IMR-90 (cell line): Measurements from ENCODE around the gene DCANP1. TPM values are rescaled to one million over a fixed set of nuclear protein-coding genes. Genes with fewer than 3 reads are reported as not detected.

Experiments used
- ATAC-seq: fragments of 200-7000 bp; cut with Tn5 transposase; 2 replicates; pipeline ENCODE4 v1.9.1; 2020; ENCODE audit warnings: low read depth, mild to moderate bottlenecking, moderate library complexity
- Bru-seq: library from RNA; stranded (reverse); fragments of 400-500 nt; gene quantifications from one replicate; lab custom pipeline; 2021; lab: Mats Ljungman, UMichigan
- BruChase-seq, 2 experiments: library from RNA; stranded (reverse); fragments of 400-500 nt; gene quantifications; one replicate each; lab custom pipeline; 2021; lab: Mats Ljungman, UMichigan
- BruUV-seq: library from RNA; stranded (reverse); fragments of 400-500 nt; replicated peaks from 2 replicates; lab custom pipeline; 2021; lab: Mats Ljungman, UMichigan
- CTCF ChIA-PET: fragments of 300-600 bp; formaldehyde crosslinking; extraction: SDS; loops from one replicate; lab custom pipeline; 2021; ENCODE audit warnings: antibody characterized with exemption; lab: Yijun Ruan, JAX
- POLR2A ChIA-PET: fragments of 300-600 bp; sonication (Branson Sonifier 250); formaldehyde crosslinking; loops from one replicate; lab custom pipeline; 2022; ENCODE audit warnings: antibody characterized with exemption; ENCODE audit not compliant: unreplicated experiment; lab: Charles Lee
- DNase-seq: peaks from one replicate; pipeline ENCODE4 v3.0.0; 2013
- H2AFZ ChIP-seq: replicated peaks from 2 replicates; pipeline ENCODE3; 2013; ENCODE audit warnings: low read length, mild to moderate bottlenecking; ENCODE audit not compliant: poor library complexity
- H2AK5ac ChIP-seq: 2 replicates; pipeline ENCODE4 v1.6.1; 2013; ENCODE audit warnings: low read depth, low read length, inconsistent platforms
- H2AK9ac ChIP-seq: replicated peaks from 2 replicates; pipeline ENCODE3; 2013; ENCODE audit warnings: mild to moderate bottlenecking, low read depth, low read length, moderate library complexity; ENCODE audit not compliant: poor library complexity
- H2BK120ac ChIP-seq: 2 replicates; pipeline ENCODE4 v1.6.1; 2013; ENCODE audit warnings: low read depth, low read length, inconsistent platforms
- H2BK15ac ChIP-seq: 3 replicates; pipeline ENCODE4 v1.6.1; 2013; ENCODE audit warnings: low read depth, low read length, inconsistent platforms
- H2BK20ac ChIP-seq: 2 replicates; pipeline ENCODE4 v1.6.1; 2013; ENCODE audit warnings: low read depth, mild to moderate bottlenecking, inconsistent platforms, low read length, moderate library complexity
- H2BK5ac ChIP-seq: 2 replicates; pipeline ENCODE4 v1.6.1; 2013; ENCODE audit warnings: mild to moderate bottlenecking, low read depth, low read length, inconsistent platforms; ENCODE audit not compliant: poor library complexity, severe bottlenecking
- H3K14ac ChIP-seq: replicated peaks from 2 replicates; pipeline ENCODE4 v1.6.1; 2013; ENCODE audit warnings: low read depth, low read length, inconsistent platforms
- H3K18ac ChIP-seq: 2 replicates; pipeline ENCODE4 v1.6.1; 2013; ENCODE audit warnings: low read depth, low read length, control low read depth
- H3K23ac ChIP-seq: 2 replicates; pipeline ENCODE4 v1.6.1; 2013; ENCODE audit warnings: low read depth, low read length, inconsistent platforms
- H3K27ac ChIP-seq: 2 replicates; pipeline ENCODE4 v1.5.1; 2013; ENCODE audit warnings: mild to moderate bottlenecking, control low read depth, low read length; ENCODE audit not compliant: insufficient read depth
- H3K27me3 ChIP-seq: 2 replicates; pipeline ENCODE4 v1.6.1; 2013; ENCODE audit warnings: low read length; ENCODE audit not compliant: control insufficient read depth, insufficient read depth
- H3K36me3 ChIP-seq: 2 replicates; pipeline ENCODE4 v1.6.1; 2013; ENCODE audit warnings: low read length, mixed read lengths; ENCODE audit not compliant: control insufficient read depth, insufficient read depth
- H3K4ac ChIP-seq: 2 replicates; pipeline ENCODE4 v1.6.1; 2013; ENCODE audit warnings: low read depth, low read length, inconsistent platforms
- H3K4me1 ChIP-seq: 2 replicates; pipeline ENCODE4 v1.6.1; 2013; ENCODE audit warnings: low read length, mixed read lengths; ENCODE audit not compliant: control insufficient read depth, insufficient read depth
- H3K4me2 ChIP-seq: 2 replicates; pipeline ENCODE4 v1.6.1; 2013; ENCODE audit warnings: low read depth, mild to moderate bottlenecking, control low read depth, low read length, moderate library complexity
- H3K4me3 ChIP-seq: 2 replicates; pipeline ENCODE4 v1.5.1; 2013; ENCODE audit warnings: low read depth, mild to moderate bottlenecking, control low read depth, low read length, moderate library complexity; ENCODE audit not compliant: insufficient read depth
- H3K56ac ChIP-seq: 2 replicates; pipeline ENCODE4 v1.6.1; 2013; ENCODE audit warnings: low read length, inconsistent platforms; ENCODE audit not compliant: insufficient read depth; ENCODE audit errors: extremely low read depth
- H3K79me1 ChIP-seq, 2 experiments: 2 replicates each; pipeline ENCODE4 v1.6.1; 2013; ENCODE audit warnings: low read length in 2 of 2, inconsistent platforms in 1 of 2, low read depth in 1 of 2
- H3K9ac ChIP-seq: 2 replicates; pipeline ENCODE4 v1.6.1; 2013; ENCODE audit warnings: low read depth, low read length, control low read depth
- H3K9me1 ChIP-seq: 2 replicates; pipeline ENCODE4 v1.6.1; 2013; ENCODE audit warnings: low read length, inconsistent platforms; ENCODE audit not compliant: insufficient read depth
- H3K9me3 ChIP-seq: 2 replicates; pipeline ENCODE4 v1.6.1; 2013; ENCODE audit warnings: low read length; ENCODE audit not compliant: control insufficient read depth, insufficient read depth
- H4K20me1 ChIP-seq: 2 replicates; pipeline ENCODE4 v1.6.1; 2013; ENCODE audit warnings: low read length, inconsistent platforms; ENCODE audit not compliant: insufficient read depth
- H4K5ac ChIP-seq: 2 replicates; pipeline ENCODE4 v1.6.1; 2013; ENCODE audit warnings: mild to moderate bottlenecking, low read depth, low read length, control low read depth
- H4K8ac ChIP-seq, 2 experiments: 2 replicates each; pipeline ENCODE4 v1.6.1; 2013; ENCODE audit warnings: low read depth in 2 of 2, low read length in 2 of 2, control low read depth in 1 of 2, inconsistent platforms in 1 of 2
- H4K91ac ChIP-seq: 2 replicates; pipeline ENCODE4 v1.6.1; 2013; ENCODE audit warnings: low read depth, low read length, inconsistent platforms; ENCODE audit not compliant: insufficient read depth
- BHLHE40 ChIP-seq: fragments of 150-350 bp; IDR thresholded peaks from 2 replicates; pipeline ENCODE4 v1.6.1; 2016; ENCODE audit warnings: mild to moderate bottlenecking, low read depth, low read length
- FOS ChIP-seq: fragments of 150-350 bp; IDR thresholded peaks from 2 replicates; pipeline ENCODE4 v1.6.1; 2016; ENCODE audit warnings: low read depth, low read length
- MAZ ChIP-seq: IDR thresholded peaks from 2 replicates; pipeline ENCODE4 v1.6.1; 2012; ENCODE audit warnings: low read depth, mild to moderate bottlenecking, low read length, improper control_type of control experiment, moderate library complexity, borderline replicate concordance
- RAD21 ChIP-seq: IDR thresholded peaks from 2 replicates; pipeline ENCODE4 v1.6.1; 2012; ENCODE audit warnings: low read length, improper control_type of control experiment
- RCOR1 ChIP-seq: IDR thresholded peaks from 2 replicates; pipeline ENCODE4 v1.6.1; 2012; ENCODE audit warnings: mild to moderate bottlenecking, low read length, improper control_type of control experiment; ENCODE audit not compliant: insufficient replicate concordance
- RFX5 ChIP-seq: IDR thresholded peaks from 2 replicates; pipeline ENCODE4 v1.8.0; 2012; ENCODE audit warnings: low read depth, mild to moderate bottlenecking, low read length, moderate library complexity
- SMC3 ChIP-seq: fragments of 150-350 bp; IDR thresholded peaks from 2 replicates; pipeline ENCODE4 v1.6.1; 2016; ENCODE audit warnings: low read depth, mild to moderate bottlenecking, antibody characterized with exemption, low read length, moderate library complexity
- WGBS, 2 experiments: methylation state at CpG; one replicate each; pipeline versions ENCODE4 v1.1.5 to v1.1.7; 2013; ENCODE audit warnings: missing lambda C conversion rate in 2 of 2; ENCODE audit not compliant: insufficient read length in 1 of 2; ENCODE audit errors: extremely low coverage in 2 of 2; 5-methylcytosine and 5-hydroxymethylcytosine counted together
- dilution Hi-C: fragments of 300-500 bp; cut with HindIII; formaldehyde crosslinking; loops from one replicate; pipeline ENCODE4 v1.14.3; 2018; ENCODE audit warnings: low sequenced_read_pairs; ENCODE audit not compliant: unreplicated experiment
- in situ Hi-C: fragments of 300-500 bp; cut with MboI; formaldehyde crosslinking; loops from 3 replicates; pipeline ENCODE4 v1.14.3; 2019; ENCODE audit warnings: low sequenced_read_pairs, inconsistent platforms, mixed read lengths
- intact Hi-C: fragments of 100-400 bp; cut with micrococcal nuclease; formaldehyde crosslinking; loops from 2 replicates; pipeline ENCODE4 v1.10.0; 2022
- long read RNA-seq: library from polyadenylated mRNA; unstranded; transcript quantifications from one replicate; pipeline ENCODE4 v2.0.0, GENCODE V29; 2021; ENCODE audit not compliant: unreplicated experiment
- polyA plus RNA-seq, 3 experiments: library from polyadenylated mRNA; depleted of rRNA; stranded (reverse); fragments of >200 nt; gene quantifications; 2 replicates each; pipeline ENCODE4 v1.2.3, GENCODE V29; 2012; ENCODE audit warnings: low replicate concordance in 1 of 3
- total RNA-seq: library from RNA; depleted of rRNA; stranded (reverse); fragments of >200 nt; gene quantifications from 2 replicates; pipeline ENCODE4 v1.2.3, GENCODE V29; 2012; rRNA removed
- TF ChIP-seq, protein P1 (sequence below): conservative IDR thresholded peaks from 2 replicates; pipeline ENCODE4 v1.5.1; 2012; ENCODE audit warnings: mild to moderate bottlenecking, low read depth, low read length, improper control_type of control experiment
- TF ChIP-seq, protein P2 (sequence below): fragments of 150-350 bp; IDR thresholded peaks from 2 replicates; pipeline ENCODE4 v1.6.1; 2017; ENCODE audit warnings: mild to moderate bottlenecking, antibody characterized with exemption, low read length, low read depth

Gene DCANP1, protein sequence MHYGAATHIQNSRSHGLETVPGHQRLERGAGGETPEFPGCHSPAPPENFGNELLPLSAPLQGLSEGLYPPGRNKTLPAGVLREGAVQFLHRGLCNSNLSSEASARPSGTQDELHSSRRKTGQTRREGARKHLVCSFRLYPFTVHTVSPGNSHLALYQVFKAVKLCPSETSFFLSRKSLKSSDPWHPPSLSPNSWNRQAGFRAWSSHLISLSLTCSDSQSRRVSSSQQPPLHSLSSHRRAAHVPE
- total RNA-seq (not detected in 2 replicates), polyA plus RNA-seq (2012; rRNA removed) (not detected in 2 replicates), Bru-seq, nascent RNA (not detected), BruChase-seq, experiment 1, labeled RNA remaining after a 6-hour chase (not detected), BruChase-seq, experiment 2, labeled RNA remaining after a 2-hour chase (not detected)
- polyA plus RNA-seq (2012; cell fraction: cytosol; rRNA removed) = not detected in 2 replicates
- polyA plus RNA-seq (2012; cell fraction: nucleus; rRNA removed; ENCODE audit: low replicate concordance) = not detected in 2 replicates
- long read RNA-seq = 0 reads

- Histone ChIP-seq H2BK120ac (no peak within 1 kb of the TSS), H3K4me3 (no peak within 1 kb of the TSS), H3K4me2 (no peak within 1 kb of the TSS), H3K18ac (no peak within 1 kb of the TSS), H3K79me1 (no peaks in the 10 kb centered on the region), H3K27ac (no peak within 1 kb of the TSS), H3K9ac (no peak within 1 kb of the TSS), H3K9me3 (no peaks in the 10 kb centered on the region; the same call in 1 of the 2 replicates), H3K56ac (no peak within 1 kb of the TSS), H2AFZ (no peak within 1 kb of the TSS), H3K4me1 (peaks cover 2% of the 10 kb centered on the region; the same call in 1 of the 2 replicates), H3K4ac (no peak within 1 kb of the TSS), H4K5ac (no peak within 1 kb of the TSS), H4K8ac (no peak within 1 kb of the TSS), H3K9me1 (no peaks in the 10 kb centered on the region), H2BK15ac (no peak within 1 kb of the TSS), H2BK20ac (no peak within 1 kb of the TSS), H3K23ac (no peak within 1 kb of the TSS), H2AK5ac (no peak within 1 kb of the TSS), H2AK9ac (no peak within 1 kb of the TSS), H2BK5ac (no peak within 1 kb of the TSS), H3K36me3 (no peaks in the 10 kb centered on the region), H4K91ac (no peak within 1 kb of the TSS), H4K20me1 (no peaks in the 10 kb centered on the region), H3K14ac (no peak within 1 kb of the TSS), H3K27me3 (peaks cover 41% of the 10 kb centered on the region)
- DNase-seq = no peak
- intact Hi-C loops (no loop called here), in situ Hi-C loops (no loop called here), dilution Hi-C loops (no loop called here)
- POLR2A ChIA-PET = no interaction called here
- no CpG with 5 or more reads among the region's 5 CpGs for WGBS, 2 experiments
- no TSS peak for BruUV-seq
- CTCF ChIA-PET = interaction anchor here (1.0 to 1.2 kb wide), 2 partner anchors 11 to 104 kb away, joined by 3 to 4 read pairs; no protein-coding TSS in a partner anchor
- no peak for TF ChIP-seq RCOR1
- no peak for TF ChIP-seq SMC3
- TF ChIP-seq, protein P1, sequence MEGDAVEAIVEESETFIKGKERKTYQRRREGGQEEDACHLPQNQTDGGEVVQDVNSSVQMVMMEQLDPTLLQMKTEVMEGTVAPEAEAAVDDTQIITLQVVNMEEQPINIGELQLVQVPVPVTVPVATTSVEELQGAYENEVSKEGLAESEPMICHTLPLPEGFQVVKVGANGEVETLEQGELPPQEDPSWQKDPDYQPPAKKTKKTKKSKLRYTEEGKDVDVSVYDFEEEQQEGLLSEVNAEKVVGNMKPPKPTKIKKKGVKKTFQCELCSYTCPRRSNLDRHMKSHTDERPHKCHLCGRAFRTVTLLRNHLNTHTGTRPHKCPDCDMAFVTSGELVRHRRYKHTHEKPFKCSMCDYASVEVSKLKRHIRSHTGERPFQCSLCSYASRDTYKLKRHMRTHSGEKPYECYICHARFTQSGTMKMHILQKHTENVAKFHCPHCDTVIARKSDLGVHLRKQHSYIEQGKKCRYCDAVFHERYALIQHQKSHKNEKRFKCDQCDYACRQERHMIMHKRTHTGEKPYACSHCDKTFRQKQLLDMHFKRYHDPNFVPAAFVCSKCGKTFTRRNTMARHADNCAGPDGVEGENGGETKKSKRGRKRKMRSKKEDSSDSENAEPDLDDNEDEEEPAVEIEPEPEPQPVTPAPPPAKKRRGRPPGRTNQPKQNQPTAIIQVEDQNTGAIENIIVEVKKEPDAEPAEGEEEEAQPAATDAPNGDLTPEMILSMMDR = no peak
- no peak for TF ChIP-seq BHLHE40
- no peak for TF ChIP-seq FOS
- no peak for TF ChIP-seq RFX5
- TF ChIP-seq, protein P2, sequence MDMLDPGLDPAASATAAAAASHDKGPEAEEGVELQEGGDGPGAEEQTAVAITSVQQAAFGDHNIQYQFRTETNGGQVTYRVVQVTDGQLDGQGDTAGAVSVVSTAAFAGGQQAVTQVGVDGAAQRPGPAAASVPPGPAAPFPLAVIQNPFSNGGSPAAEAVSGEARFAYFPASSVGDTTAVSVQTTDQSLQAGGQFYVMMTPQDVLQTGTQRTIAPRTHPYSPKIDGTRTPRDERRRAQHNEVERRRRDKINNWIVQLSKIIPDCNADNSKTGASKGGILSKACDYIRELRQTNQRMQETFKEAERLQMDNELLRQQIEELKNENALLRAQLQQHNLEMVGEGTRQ = no peak
- no peak for TF ChIP-seq MAZ
- no peak for TF ChIP-seq RAD21
- no peak for ATAC-seq
Observed at GRCh38 chr5:135447298-135447929, at the start of gene DCANP1. Gene DCANP1, minus strand, starts transcription at chr5:135447348. Its CDS starts 240 bp downstream, at chr5:135447108.
